SU-DHL-6 (cell line): ENCODE measurements around the gene CHCHD3.

ENCODE experiments used
- EZH2phosphoT487 ChIP-seq: fragments of 200-600 bp; sonication (generic), shearing (Covaris generic); conservative IDR thresholded peaks from 2 replicates; pipeline ENCODE4 v1.6.1; 2018; ENCODE audit warnings: mild to moderate bottlenecking, antibody characterized with exemption, low read length, moderate library complexity, mixed read lengths
- TF ChIP-seq, protein P1 (sequence below): fragments of 200-600 bp; sonication (generic); IDR thresholded peaks from one replicate; pipeline ENCODE4 v1.5.1; 2017; ENCODE audit warnings: antibody characterized with exemption, mild to moderate bottlenecking, low read length, moderate library complexity; ENCODE audit not compliant: insufficient read depth, poor library complexity, severe bottlenecking

DNA sequence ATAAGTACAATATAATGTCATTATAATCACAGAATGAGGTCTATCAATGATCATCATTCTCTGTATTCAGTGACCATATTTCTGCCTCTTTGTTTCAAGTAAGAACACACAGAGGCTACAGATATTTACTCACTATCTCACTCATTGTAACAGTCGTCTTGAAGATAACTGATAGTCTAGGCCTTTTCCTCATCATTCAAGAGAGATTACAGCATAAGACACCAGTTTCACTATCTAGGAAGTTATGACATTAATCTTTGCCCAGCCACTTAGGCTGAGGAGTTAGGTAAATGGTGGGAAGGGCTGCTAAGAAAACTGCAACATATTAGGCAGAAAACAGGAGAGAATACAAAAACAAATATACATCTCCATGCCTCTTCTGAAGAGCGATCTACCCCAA lies 125.3 kb downstream of the CHCHD3 start:
- TF ChIP-seq, protein P1, sequence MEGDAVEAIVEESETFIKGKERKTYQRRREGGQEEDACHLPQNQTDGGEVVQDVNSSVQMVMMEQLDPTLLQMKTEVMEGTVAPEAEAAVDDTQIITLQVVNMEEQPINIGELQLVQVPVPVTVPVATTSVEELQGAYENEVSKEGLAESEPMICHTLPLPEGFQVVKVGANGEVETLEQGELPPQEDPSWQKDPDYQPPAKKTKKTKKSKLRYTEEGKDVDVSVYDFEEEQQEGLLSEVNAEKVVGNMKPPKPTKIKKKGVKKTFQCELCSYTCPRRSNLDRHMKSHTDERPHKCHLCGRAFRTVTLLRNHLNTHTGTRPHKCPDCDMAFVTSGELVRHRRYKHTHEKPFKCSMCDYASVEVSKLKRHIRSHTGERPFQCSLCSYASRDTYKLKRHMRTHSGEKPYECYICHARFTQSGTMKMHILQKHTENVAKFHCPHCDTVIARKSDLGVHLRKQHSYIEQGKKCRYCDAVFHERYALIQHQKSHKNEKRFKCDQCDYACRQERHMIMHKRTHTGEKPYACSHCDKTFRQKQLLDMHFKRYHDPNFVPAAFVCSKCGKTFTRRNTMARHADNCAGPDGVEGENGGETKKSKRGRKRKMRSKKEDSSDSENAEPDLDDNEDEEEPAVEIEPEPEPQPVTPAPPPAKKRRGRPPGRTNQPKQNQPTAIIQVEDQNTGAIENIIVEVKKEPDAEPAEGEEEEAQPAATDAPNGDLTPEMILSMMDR, result no peak
- TF ChIP-seq EZH2phosphoT487, result no peak
